SK-N-SH (cell line): ENCODE results near the gene KCTD3. TPM values are rescaled to one million over a fixed set of nuclear protein-coding genes. Genes with fewer than 3 reads are reported as not detected.

Source experiments
- CTCF ChIA-PET: fragments of 300-600, 350-600 bp; formaldehyde crosslinking; extraction: SDS; loops from one replicate; lab custom pipeline; 2021; lab: Yijun Ruan, JAX
- POLR2A ChIA-PET: fragments of 350-600 bp; sonication (Branson Sonifier 250); formaldehyde crosslinking; extraction: SDS; loops from one replicate; lab custom pipeline; 2020; ENCODE audit warnings: antibody characterized with exemption, inconsistent platforms; lab: Yijun Ruan, JAX
- DNase-seq: peaks from one replicate; pipeline ENCODE4 v3.0.0; 2012
- H2AFZ ChIP-seq: fragments of 200-600 bp; sonication (generic); 2 replicates; pipeline ENCODE4 v1.8.1; 2016; ENCODE audit warnings: antibody characterized with exemption, mild to moderate bottlenecking, low read depth
- H3F3A ChIP-seq: fragments of 200-600 bp; sonication (generic); replicated peaks from 2 replicates; pipeline ENCODE3; 2016; ENCODE audit warnings: antibody characterized with exemption, mild to moderate bottlenecking; ENCODE audit not compliant: insufficient read depth
- H3K27ac ChIP-seq, 2 experiments: fragments of 200-500 bp in 1 of 2; fragments of 200-600 bp in 1 of 2; sonication (Bioruptor generic) in 1 of 2; sonication (generic), shearing (Covaris generic) in 1 of 2; 2 replicates each; pipeline versions ENCODE4 v1.5.1 to v1.6.1; 2014 to 2016; ENCODE audit warnings: low read depth in 2 of 2, inconsistent platforms in 1 of 2, low read length in 1 of 2, mild to moderate bottlenecking in 1 of 2, mixed read lengths in 1 of 2
- H3K27me3 ChIP-seq: fragments of 200-600 bp; sonication (generic), shearing (Covaris generic); 2 replicates; pipeline ENCODE4 v1.6.1; 2016; ENCODE audit warnings: mixed run types; ENCODE audit not compliant: insufficient read depth
- H3K36me3 ChIP-seq, 2 experiments: fragments of 200-500 bp in 1 of 2; fragments of 200-600 bp in 1 of 2; sonication (Bioruptor generic) in 1 of 2; sonication (generic) in 1 of 2; replicated peaks in 1 of 2; 2 replicates each; pipeline versions ENCODE3 to v1.5.1; 2014 to 2016; ENCODE audit warnings: low read length in 1 of 2, mild to moderate bottlenecking in 1 of 2; ENCODE audit not compliant: insufficient read depth in 2 of 2, control insufficient read depth in 1 of 2
- H3K4me1 ChIP-seq, 2 experiments: fragments of 200-500 bp in 1 of 2; fragments of 200-600 bp in 1 of 2; sonication (Bioruptor generic) in 1 of 2; sonication (generic), shearing (Covaris generic) in 1 of 2; 2 replicates each; pipeline versions ENCODE4 v1.5.1 to v1.6.1; 2014 to 2016; ENCODE audit warnings: low read depth in 1 of 2, low read length in 1 of 2, mixed run types in 1 of 2; ENCODE audit not compliant: insufficient read depth in 2 of 2, control insufficient read depth in 1 of 2
- H3K4me2 ChIP-seq: fragments of 200-600 bp; sonication (generic), shearing (Covaris generic); 2 replicates; pipeline ENCODE4 v1.6.1; 2017; ENCODE audit warnings: mixed run types
- H3K4me3 ChIP-seq, 2 experiments: fragments of 200-500 bp in 1 of 2; fragments of 200-600 bp in 1 of 2; sonication (Bioruptor generic) in 1 of 2; sonication (generic), shearing (Covaris generic) in 1 of 2; 2 replicates each; pipeline versions ENCODE4 v1.5.1 to v1.8.1; 2014 to 2016; ENCODE audit warnings: low read depth in 2 of 2, inconsistent platforms in 1 of 2, low read length in 1 of 2, mild to moderate bottlenecking in 1 of 2, mixed read lengths in 1 of 2, moderate library complexity in 1 of 2
- H3K79me2 ChIP-seq: fragments of 200-600 bp; sonication (generic); 2 replicates; pipeline ENCODE4 v1.8.1; 2017; ENCODE audit warnings: mild to moderate bottlenecking; ENCODE audit not compliant: insufficient read depth
- H3K9ac ChIP-seq: fragments of 200-600 bp; sonication (generic); 2 replicates; pipeline ENCODE4 v1.6.1; 2017; ENCODE audit warnings: mixed run types
- H3K9me2 ChIP-seq: fragments of 200-600 bp; sonication (generic); 2 replicates; pipeline ENCODE4 v1.6.1; 2017; ENCODE audit warnings: mixed run types
- H3K9me3 ChIP-seq: fragments of 200-600 bp; sonication (generic); 2 replicates; pipeline ENCODE4 v1.6.1; 2017; ENCODE audit warnings: mixed run types, mild to moderate bottlenecking, moderate library complexity
- H4K20me1 ChIP-seq: fragments of 200-600 bp; sonication (generic); 2 replicates; pipeline ENCODE4 v1.6.1; 2017; ENCODE audit warnings: mild to moderate bottlenecking, mixed run types; ENCODE audit not compliant: insufficient read depth
- ELF1 ChIP-seq: IDR thresholded peaks from 2 replicates; pipeline ENCODE4 v1.4.0; 2012
- FOXM1 ChIP-seq: IDR thresholded peaks from 2 replicates; pipeline ENCODE4 v1.4.0; 2012; ENCODE audit warnings: low read depth, mild to moderate bottlenecking
- GABPA ChIP-seq: IDR thresholded peaks from 2 replicates; pipeline ENCODE4 v1.4.0; 2012; ENCODE audit warnings: low read depth, mild to moderate bottlenecking
- GATA2 ChIP-seq: sonication (generic); formaldehyde crosslinking; IDR thresholded peaks from 2 replicates; pipeline ENCODE4 v1.5.0; 2020; ENCODE audit warnings: mild to moderate bottlenecking, missing genetic modification reagents
- IRF3 ChIP-seq: fragments of 150-350 bp; IDR thresholded peaks from 2 replicates; pipeline ENCODE4 v1.6.1; 2016; ENCODE audit warnings: mild to moderate bottlenecking, low read depth, low read length
- NFIC ChIP-seq: IDR thresholded peaks from 2 replicates; pipeline ENCODE4 v1.4.0; 2012; ENCODE audit warnings: borderline replicate concordance
- POLR2AphosphoS5 ChIP-seq: IDR thresholded peaks from 2 replicates; pipeline ENCODE4 v1.6.1; 2012; ENCODE audit warnings: low read depth, low read length
- RAD21 ChIP-seq: IDR thresholded peaks from 2 replicates; pipeline ENCODE4 v1.6.1; 2012; ENCODE audit warnings: mild to moderate bottlenecking, low read length
- RCOR1 ChIP-seq: fragments of 150-350 bp; IDR thresholded peaks from 2 replicates; pipeline ENCODE4 v1.6.1; 2017; ENCODE audit warnings: antibody characterized with exemption, low read length
- RFX5 ChIP-seq: IDR thresholded peaks from 2 replicates; pipeline ENCODE4 v1.6.1; 2012; ENCODE audit warnings: mild to moderate bottlenecking, improper control_type of control experiment, low read length
- RXRA ChIP-seq: IDR thresholded peaks from 2 replicates; pipeline ENCODE4 v1.4.0; 2012; ENCODE audit warnings: low read depth, mild to moderate bottlenecking, borderline replicate concordance
- SMC3 ChIP-seq: IDR thresholded peaks from 2 replicates; pipeline ENCODE4 v1.6.1; 2012; ENCODE audit warnings: low read depth, low read length, improper control_type of control experiment
- TEAD4 ChIP-seq: IDR thresholded peaks from 2 replicates; pipeline ENCODE4 v1.4.0; 2012; ENCODE audit warnings: mild to moderate bottlenecking, borderline replicate concordance; ENCODE audit not compliant: insufficient read depth
- YY1 ChIP-seq: IDR thresholded peaks from 2 replicates; pipeline ENCODE4 v1.4.0; 2012; ENCODE audit warnings: low read depth, mild to moderate bottlenecking
- ZBTB33 ChIP-seq: IDR thresholded peaks from 2 replicates; pipeline ENCODE4 v1.4.0; 2012; ENCODE audit warnings: low read depth, borderline replicate concordance
- WGBS: methylation state at CpG from one replicate; pipeline ENCODE4 v1.1.6; 2017; ENCODE audit warnings: low lambda C conversion rate; 5-methylcytosine and 5-hydroxymethylcytosine counted together
- polyA plus RNA-seq, 3 experiments: library from polyadenylated mRNA; depleted of rRNA; stranded (reverse); fragments of >200 nt; gene quantifications; 2 replicates each; pipeline ENCODE4 v1.2.3, GENCODE V29; 2012
- TF ChIP-seq, protein P1 (sequence below): IDR thresholded peaks from 2 replicates; pipeline ENCODE4 v1.6.1; 2012; ENCODE audit warnings: mild to moderate bottlenecking, low read depth, low read length, moderate library complexity

The KCTD3 gene
- polyA plus RNA-seq, 1 of the 3 experiments (the other 2 are of a cell fraction) = 34.8 TPM

- Histone ChIP-seq H3K9ac (no peak overlapping the region), H3K4me2 (no peak overlapping the region), H3K4me1 (peaks cover 0 to 3% of the 10 kb centered on the region in 2 experiments; a peak in 2 of 4 replicates), H3K36me3 (peaks cover 40 to 84% of the 10 kb centered on the region in 2 experiments)
- TF ChIP-seq TEAD4 (no peak), GATA2 (CRISPR knock-in tag) (no peak), NFIC (no peak), ELF1 (no peak), FOXM1 (no peak), RAD21 (no peak), ZBTB33 (no peak), POLR2AphosphoS5 (no peak), IRF3 (no peak), RFX5 (no peak), GABPA (no peak), YY1 (no peak), RXRA (no peak), RCOR1 (no peak), SMC3 (no peak)
- TF ChIP-seq, protein P1, sequence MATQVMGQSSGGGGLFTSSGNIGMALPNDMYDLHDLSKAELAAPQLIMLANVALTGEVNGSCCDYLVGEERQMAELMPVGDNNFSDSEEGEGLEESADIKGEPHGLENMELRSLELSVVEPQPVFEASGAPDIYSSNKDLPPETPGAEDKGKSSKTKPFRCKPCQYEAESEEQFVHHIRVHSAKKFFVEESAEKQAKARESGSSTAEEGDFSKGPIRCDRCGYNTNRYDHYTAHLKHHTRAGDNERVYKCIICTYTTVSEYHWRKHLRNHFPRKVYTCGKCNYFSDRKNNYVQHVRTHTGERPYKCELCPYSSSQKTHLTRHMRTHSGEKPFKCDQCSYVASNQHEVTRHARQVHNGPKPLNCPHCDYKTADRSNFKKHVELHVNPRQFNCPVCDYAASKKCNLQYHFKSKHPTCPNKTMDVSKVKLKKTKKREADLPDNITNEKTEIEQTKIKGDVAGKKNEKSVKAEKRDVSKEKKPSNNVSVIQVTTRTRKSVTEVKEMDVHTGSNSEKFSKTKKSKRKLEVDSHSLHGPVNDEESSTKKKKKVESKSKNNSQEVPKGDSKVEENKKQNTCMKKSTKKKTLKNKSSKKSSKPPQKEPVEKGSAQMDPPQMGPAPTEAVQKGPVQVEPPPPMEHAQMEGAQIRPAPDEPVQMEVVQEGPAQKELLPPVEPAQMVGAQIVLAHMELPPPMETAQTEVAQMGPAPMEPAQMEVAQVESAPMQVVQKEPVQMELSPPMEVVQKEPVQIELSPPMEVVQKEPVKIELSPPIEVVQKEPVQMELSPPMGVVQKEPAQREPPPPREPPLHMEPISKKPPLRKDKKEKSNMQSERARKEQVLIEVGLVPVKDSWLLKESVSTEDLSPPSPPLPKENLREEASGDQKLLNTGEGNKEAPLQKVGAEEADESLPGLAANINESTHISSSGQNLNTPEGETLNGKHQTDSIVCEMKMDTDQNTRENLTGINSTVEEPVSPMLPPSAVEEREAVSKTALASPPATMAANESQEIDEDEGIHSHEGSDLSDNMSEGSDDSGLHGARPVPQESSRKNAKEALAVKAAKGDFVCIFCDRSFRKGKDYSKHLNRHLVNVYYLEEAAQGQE = no peak
- TF ChIP-seq, all 33 proteins: peak for 0
- Histone ChIP-seq H2AFZ (no peak overlapping the region), H3K9me2 (no peaks in the 10 kb centered on the region), H3F3A (no peaks in the 10 kb centered on the region), H3K79me2 (no peaks in the 10 kb centered on the region), H3K27ac (no peak overlapping the region; a peak in 1 of 4 replicates), H3K4me3 (no peak overlapping the region), H3K27me3 (no peaks in the 10 kb centered on the region), H3K9me3 (no peaks in the 10 kb centered on the region), H4K20me1 (no peaks in the 10 kb centered on the region)
- WGBS = 68% methylated on average over 3 of the region's 3 CpGs
- DNase-seq = no peak
- CTCF ChIA-PET = interaction anchor here (0.6 to 1.7 kb wide), 10 partner anchors 10 to 945 kb away, joined by 3 to 6 read pairs (median 4); no protein-coding TSS in a partner anchor
- POLR2A ChIA-PET = no interaction called here
These were observed 38.9 kb downstream of the KCTD3 start for GRCh38 chr1:215606036-215606435.
